HUES6 (cell line): Measurements from ENCODE around the gene LRSAM1.
"Not testable (repeated sequence)": the region's sequence is repeated elsewhere in the genome, so short reads cannot be mapped to it uniquely, and the experiment has no call there.

ENCODE experiments used
- H3K27ac ChIP-seq: 2 replicates; pipeline ENCODE4 v1.7.0; 2013; ENCODE audit warnings: low read depth, mild to moderate bottlenecking, low read length, inconsistent platforms
- H3K27me3 ChIP-seq: 2 replicates; pipeline ENCODE4 v1.6.1; 2013; ENCODE audit warnings: low read length; ENCODE audit not compliant: control insufficient read depth, insufficient read depth
- H3K36me3 ChIP-seq: 2 replicates; pipeline ENCODE4 v1.6.1; 2013; ENCODE audit warnings: low read length; ENCODE audit not compliant: control insufficient read depth, insufficient read depth
- H3K4me1 ChIP-seq: 2 replicates; pipeline ENCODE4 v1.6.1; 2013; ENCODE audit warnings: low read length; ENCODE audit not compliant: control insufficient read depth, insufficient read depth
- H3K4me3 ChIP-seq: 2 replicates; pipeline ENCODE4 v1.5.1; 2013; ENCODE audit warnings: low read depth, low read length
- H3K9ac ChIP-seq: one replicate; pipeline ENCODE4 v1.6.1; 2013; ENCODE audit warnings: mild to moderate bottlenecking, low read length
- H3K9me3 ChIP-seq: 2 replicates; pipeline ENCODE4 v1.6.1; 2013; ENCODE audit warnings: low read depth, low read length; ENCODE audit not compliant: control insufficient read depth, insufficient read depth

The LRSAM1 gene

DNA sequence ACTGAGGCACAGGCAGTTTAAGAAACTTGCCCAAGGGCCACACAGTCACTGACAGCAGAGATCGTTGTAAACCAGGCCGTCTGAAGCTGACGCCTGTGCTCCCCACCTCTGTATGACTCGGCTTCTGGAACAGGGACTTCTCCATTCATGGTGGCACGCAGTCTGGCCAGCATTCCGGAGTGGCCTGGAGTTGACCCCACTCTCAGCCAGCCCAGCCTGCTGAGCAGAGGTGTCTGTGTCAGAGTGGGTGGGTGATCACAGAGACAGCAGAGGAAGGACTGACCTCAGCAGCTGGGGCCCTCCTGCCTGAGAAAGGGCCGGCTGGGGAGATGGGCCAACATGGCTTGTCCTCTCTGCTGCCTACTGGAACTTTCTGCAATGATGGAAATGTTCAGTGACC is 12.6 kb downstream of the LRSAM1 start:
- Histone ChIP-seq H3K27ac (no peak overlapping the region), H3K36me3 (peaks cover 68% of the 10 kb centered on the region)

DNA sequence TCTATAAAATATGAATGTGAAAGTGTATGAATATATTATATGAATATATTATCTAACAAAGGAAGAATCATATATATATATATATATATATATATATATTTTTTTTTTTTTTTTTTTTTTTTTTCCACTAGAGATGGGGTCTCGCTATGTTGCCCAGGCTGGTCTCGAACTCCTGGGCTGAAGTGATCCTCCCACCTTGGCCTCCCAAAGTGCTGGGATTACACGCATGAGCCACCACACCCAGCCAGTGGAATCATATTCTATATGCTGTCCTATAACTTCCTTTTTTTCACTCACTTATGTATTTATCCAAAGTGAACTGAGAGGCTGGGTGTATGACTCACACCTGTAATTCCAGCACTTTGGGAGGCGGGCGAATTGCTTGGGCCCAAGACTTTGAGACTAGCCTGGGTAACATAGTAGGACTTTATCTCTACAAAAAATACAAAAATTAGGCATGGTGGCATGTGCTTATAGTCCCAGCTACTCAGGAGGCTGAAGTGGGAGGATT is 15.2 kb downstream of the LRSAM1 start:
- not testable (repeated sequence) for H3K9me3 ChIP-seq, H3K27me3 ChIP-seq, H3K27ac ChIP-seq, H3K9ac ChIP-seq, H3K4me1 ChIP-seq, H3K4me3 ChIP-seq
- peaks cover 50% of the 10 kb centered on the region for H3K36me3 ChIP-seq

More for the DNA sequence above, 12.6 kb downstream of the LRSAM1 start:
- Histone ChIP-seq H3K9me3 (no peaks in the 10 kb centered on the region), H3K4me3 (no peak overlapping the region), H3K9ac (no peak overlapping the region), H3K27me3 (no peaks in the 10 kb centered on the region), H3K4me1 (no peaks in the 10 kb centered on the region)

DNA sequence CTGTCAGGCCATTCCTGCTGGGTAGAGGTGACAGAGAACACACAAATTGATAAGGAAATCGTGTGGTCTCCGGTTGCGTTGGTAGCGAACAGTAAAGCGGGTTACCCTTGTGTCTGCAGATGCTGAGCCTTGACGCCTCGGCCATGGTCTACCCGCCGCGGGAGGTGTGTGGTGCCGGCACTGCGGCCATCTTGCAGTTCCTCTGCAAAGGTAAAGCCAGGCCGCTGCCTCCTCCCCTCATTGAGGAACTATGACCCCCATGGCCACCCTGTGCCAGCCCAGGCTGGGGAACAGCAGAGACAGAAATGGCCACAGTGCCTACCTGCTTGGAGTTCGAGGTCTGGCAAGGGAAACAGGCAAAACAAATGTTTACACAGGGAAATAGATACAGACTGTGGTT is 16.3 kb downstream of the LRSAM1 start:
- Histone ChIP-seq H3K9ac (no peak overlapping the region), H3K4me1 (no peaks in the 10 kb centered on the region), H3K27ac (no peak overlapping the region), H3K36me3 (peaks cover 38% of the 10 kb centered on the region), H3K4me3 (no peak overlapping the region), H3K27me3 (no peaks in the 10 kb centered on the region), H3K9me3 (no peaks in the 10 kb centered on the region)

DNA sequence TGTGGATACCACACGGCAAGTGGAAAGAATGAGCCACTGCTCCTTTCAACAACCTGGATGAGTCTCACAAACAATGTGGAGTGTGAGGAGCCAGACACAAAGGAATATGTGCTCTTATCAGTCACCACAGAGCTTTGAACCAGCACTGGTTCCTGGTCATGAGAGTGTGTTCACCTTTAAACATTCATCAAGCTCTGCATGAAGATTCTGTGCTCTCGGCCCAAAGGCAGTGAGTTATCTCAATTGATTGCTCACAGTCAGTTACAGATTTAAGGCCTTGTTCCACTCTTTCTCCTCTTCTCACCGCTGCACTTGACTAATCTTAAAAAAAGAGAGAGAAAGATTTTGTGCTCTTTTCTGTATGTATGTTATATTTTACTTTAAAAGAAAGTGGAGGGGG is 19.4 kb downstream of the LRSAM1 start:
- Histone ChIP-seq H3K4me3 (no peak overlapping the region), H3K4me1 (no peaks in the 10 kb centered on the region), H3K27ac (no peak overlapping the region), H3K36me3 (peaks cover 34% of the 10 kb centered on the region), H3K9ac (no peak overlapping the region), H3K9me3 (no peaks in the 10 kb centered on the region), H3K27me3 (no peaks in the 10 kb centered on the region)

DNA sequence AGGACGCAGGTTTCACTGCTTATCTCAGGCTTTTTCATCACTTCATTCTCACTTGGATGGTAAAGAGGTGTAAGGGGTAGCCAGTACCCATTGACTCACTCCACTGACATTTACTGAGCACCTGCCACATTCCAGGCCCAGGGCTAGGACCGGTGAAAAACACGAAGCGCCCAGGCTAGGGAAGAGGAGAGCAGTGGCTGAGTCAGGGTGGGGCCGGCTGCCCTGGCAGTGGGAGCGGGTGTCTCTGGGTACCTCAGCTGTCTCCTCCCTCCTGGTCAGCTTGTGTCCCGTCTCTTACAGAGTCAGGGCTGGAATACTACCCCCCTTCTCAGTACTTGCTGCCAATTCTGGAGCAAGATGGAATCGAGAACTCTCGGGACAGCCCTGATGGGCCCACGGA is 22.2 kb downstream of the LRSAM1 start:
- H3K4me3 ChIP-seq: no peak overlapping the region
- no peak overlapping the region for H3K27ac ChIP-seq
- H3K36me3 ChIP-seq: peaks cover 29% of the 10 kb centered on the region
- no peak overlapping the region for H3K9ac ChIP-seq
- no peaks in the 10 kb centered on the region for H3K9me3 ChIP-seq
- H3K27me3 ChIP-seq: no peaks in the 10 kb centered on the region
- no peaks in the 10 kb centered on the region for H3K4me1 ChIP-seq

DNA sequence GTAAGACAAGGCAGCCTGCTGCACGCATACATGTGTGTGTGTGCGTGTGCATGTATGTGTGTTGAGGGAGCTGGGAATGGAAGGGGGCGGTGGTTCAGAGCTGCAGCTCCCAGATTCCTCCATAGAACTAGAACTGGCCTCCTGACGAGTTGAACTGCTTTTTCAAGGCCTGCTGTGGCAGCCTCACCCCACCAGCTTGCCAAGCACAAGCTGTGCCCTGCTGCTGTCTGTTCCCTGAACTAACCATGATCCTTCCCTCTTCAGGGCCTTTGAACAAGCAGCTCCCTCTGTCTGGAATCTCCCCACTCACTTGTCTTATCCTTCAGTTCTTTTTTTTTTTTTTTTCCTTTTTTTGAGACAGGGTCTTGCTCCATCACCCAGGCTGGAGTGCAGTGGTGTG is 22.6 kb downstream of the LRSAM1 start:
- Histone ChIP-seq H3K36me3 (peaks cover 32% of the 10 kb centered on the region), H3K9ac (no peak overlapping the region), H3K4me3 (no peak overlapping the region), H3K27ac (no peak overlapping the region), H3K27me3 (no peaks in the 10 kb centered on the region), H3K4me1 (no peaks in the 10 kb centered on the region), H3K9me3 (no peaks in the 10 kb centered on the region)

DNA sequence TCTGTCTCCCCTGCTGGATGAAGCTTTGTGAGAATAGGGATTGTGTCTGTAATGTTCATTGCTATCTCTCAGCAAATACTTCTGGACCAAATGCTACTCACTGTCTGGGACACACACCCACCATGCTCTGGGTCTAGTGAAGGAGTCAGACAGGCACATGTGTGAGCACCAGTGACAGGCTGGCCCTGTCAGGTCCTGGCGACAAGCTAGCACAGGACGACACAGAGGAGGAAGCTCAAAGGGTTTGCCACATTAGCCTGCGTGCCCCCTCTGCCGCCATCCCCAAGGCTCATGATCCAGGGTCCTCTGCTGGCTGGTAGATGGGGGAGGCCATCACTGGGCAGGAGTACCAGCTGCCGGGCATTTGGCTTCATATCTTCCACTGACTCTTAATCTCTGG is 23.3 kb downstream of the LRSAM1 start:
- no peaks in the 10 kb centered on the region for H3K9me3 ChIP-seq
- H3K27ac ChIP-seq: no peak overlapping the region
- H3K9ac ChIP-seq: no peak overlapping the region
- peaks cover 39% of the 10 kb centered on the region for H3K36me3 ChIP-seq
- H3K4me3 ChIP-seq: no peak overlapping the region
- H3K4me1 ChIP-seq: no peaks in the 10 kb centered on the region
- no peaks in the 10 kb centered on the region for H3K27me3 ChIP-seq

DNA sequence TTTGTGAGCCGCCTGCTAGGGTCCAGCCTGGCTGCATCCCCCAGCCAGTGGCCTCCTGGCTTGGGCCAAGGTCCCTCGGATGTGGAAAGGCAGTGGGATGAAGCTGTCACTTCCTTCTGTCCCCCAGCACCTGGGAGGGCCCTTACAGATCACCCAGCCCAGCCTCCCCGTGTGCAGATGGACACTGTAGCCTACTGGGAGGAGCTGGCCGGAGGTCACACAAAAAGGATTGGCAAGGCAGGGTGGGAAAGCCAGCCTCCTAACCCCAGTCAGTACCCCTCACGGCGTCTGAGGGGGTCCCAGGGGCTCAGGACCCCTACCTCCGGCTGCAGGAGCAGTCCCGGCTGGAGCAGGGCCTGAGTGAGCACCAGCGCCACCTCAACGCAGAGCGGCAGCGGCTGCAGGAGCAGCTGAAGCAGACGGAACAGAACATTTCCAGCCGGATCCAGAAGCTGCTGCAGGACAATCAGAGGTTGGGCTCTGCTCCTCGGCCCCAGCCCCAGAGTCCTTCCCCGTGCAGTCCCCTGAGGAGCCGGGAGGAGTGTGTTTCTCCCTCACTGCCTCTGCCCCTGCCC is 28.3 kb downstream of the LRSAM1 start:
- Histone ChIP-seq H3K36me3 (peaks cover 48% of the 10 kb centered on the region), H3K9me3 (no peaks in the 10 kb centered on the region), H3K9ac (no peak overlapping the region), H3K4me1 (no peaks in the 10 kb centered on the region), H3K4me3 (no peak overlapping the region), H3K27me3 (no peaks in the 10 kb centered on the region), H3K27ac (no peak overlapping the region)

DNA sequence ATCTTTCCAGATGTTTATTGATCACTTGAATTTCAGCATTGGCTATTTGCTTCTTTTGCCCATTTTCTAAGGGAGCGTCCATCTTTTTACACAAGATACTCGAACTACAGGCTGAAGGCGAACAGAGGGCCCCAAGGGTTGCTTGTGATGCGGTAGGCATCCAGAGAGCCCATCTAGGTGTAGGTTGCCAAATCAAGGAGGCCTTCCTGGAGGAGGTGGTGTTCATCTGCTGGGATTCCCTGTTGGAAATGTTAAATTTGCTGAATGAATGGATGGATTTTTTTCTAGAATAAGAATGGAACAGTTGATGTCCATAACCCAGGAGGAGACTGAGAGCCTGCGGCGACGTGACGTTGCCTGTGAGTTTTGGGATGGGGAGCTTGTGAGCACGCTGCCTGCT is 31.4 kb downstream of the LRSAM1 start:
- Histone ChIP-seq H3K9ac (no peak overlapping the region), H3K9me3 (no peaks in the 10 kb centered on the region), H3K27me3 (no peaks in the 10 kb centered on the region), H3K4me3 (no peak overlapping the region), H3K36me3 (peaks cover 53% of the 10 kb centered on the region), H3K4me1 (no peaks in the 10 kb centered on the region), H3K27ac (no peak overlapping the region)

DNA sequence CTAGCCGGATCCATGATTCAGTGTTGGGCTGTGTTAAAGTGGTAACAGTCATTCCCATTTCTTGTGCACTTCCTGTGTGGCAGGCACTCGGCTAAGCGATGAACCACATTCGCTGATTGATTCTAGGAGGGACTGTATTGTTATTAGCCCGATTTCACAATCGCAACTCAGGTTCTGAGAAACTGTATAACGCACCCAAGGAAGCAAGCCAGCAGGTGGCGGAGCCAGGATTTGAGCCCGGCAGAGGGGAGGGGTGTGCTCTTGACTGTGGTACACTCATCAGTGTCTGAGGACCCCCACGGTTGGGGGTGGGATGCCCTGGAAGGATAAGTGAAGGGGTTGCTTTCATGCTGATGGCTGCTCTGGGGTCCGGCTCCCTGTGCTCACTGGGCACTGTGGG is 34.7 kb downstream of the LRSAM1 start:
- Histone ChIP-seq H3K27me3 (no peaks in the 10 kb centered on the region), H3K36me3 (peaks cover 40% of the 10 kb centered on the region), H3K4me3 (no peak overlapping the region), H3K4me1 (peaks cover 6% of the 10 kb centered on the region; the same call in 1 of the 2 replicates), H3K9ac (no peak overlapping the region), H3K9me3 (no peaks in the 10 kb centered on the region), H3K27ac (no peak overlapping the region)

DNA sequence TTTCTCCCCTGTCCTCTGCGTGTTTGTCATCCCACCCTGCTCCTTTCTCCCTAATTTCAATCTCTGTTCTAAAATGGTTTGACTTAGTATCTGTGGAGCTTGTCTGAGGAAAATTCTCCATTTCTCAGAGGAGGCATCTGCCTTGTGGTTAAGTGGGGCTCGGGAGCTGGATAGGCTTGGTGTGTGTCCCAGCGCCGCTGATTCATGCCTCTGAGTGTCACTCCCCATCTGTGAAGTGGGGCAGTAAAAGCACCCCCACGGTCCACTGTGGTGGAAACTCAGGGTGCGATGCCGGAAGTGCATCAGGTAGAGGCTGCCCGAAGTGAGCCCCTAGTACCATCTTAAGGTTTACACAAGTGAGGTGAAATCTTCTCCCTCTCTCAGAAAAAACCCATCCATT is 37.6 kb downstream of the LRSAM1 start:
- no peak overlapping the region for H3K9ac ChIP-seq
- no peaks in the 10 kb centered on the region for H3K9me3 ChIP-seq
- H3K27me3 ChIP-seq: no peaks in the 10 kb centered on the region
- no peak overlapping the region for H3K27ac ChIP-seq
- H3K4me3 ChIP-seq: no peak overlapping the region
- peaks cover 6% of the 10 kb centered on the region; the same call in 1 of the 2 replicates for H3K4me1 ChIP-seq
- peaks cover 56% of the 10 kb centered on the region for H3K36me3 ChIP-seq
